B cell (primary cell): ENCODE data around the gene DOK5. TPM values are rescaled to one million over a fixed set of nuclear protein-coding genes. Genes with fewer than 3 reads are reported as not detected.

Source experiments
- ATAC-seq: fragments of 200-7000 bp; cut with Tn5 transposase; one replicate; pipeline ENCODE4 v1.10.0; 2021; ENCODE audit warnings: low read depth, mild to moderate bottlenecking, moderate number of reproducible peaks, moderate library complexity
- CTCF ChIA-PET: fragments of 350-600 bp; sonication (Branson Sonifier 250); formaldehyde crosslinking; loops from one replicate; lab custom pipeline; 2021; ENCODE audit warnings: antibody characterized with exemption, inconsistent platforms; lab: Charles Lee
- POLR2A ChIA-PET: fragments of 350-600 bp; sonication (Branson Sonifier 250); formaldehyde crosslinking; loops from one replicate; lab custom pipeline; 2021; ENCODE audit warnings: antibody characterized with exemption; lab: Charles Lee
- DNase-seq: peaks from one replicate; pipeline ENCODE4 v3.0.0; 2013
- H2AFZ ChIP-seq: 2 replicates; pipeline ENCODE4 v1.6.1; 2012; ENCODE audit warnings: mild to moderate bottlenecking, low read depth, low read length; ENCODE audit not compliant: insufficient read depth, poor library complexity, severe bottlenecking
- H3K27ac ChIP-seq, 2 donors: 1 replicate in 1 of 2; 2 replicates in 1 of 2; pipeline ENCODE4 v1.5.1; 2012 to 2013; ENCODE audit warnings: low read length in 2 of 2, mild to moderate bottlenecking in 2 of 2, moderate library complexity in 1 of 2
- H3K27me3 ChIP-seq, 4 experiments: fragments of 200-600 bp in 1 of 4; sonication (generic) in 1 of 4; replicated peaks in 1 of 4; 1 replicate in 2 of 4; 2 replicates in 2 of 4; pipeline versions ENCODE4 v1.6.1 to v1.7.0; 2013 to 2016; ENCODE audit warnings: low read length in 3 of 4, mild to moderate bottlenecking in 2 of 4, mixed read lengths in 1 of 4, moderate library complexity in 1 of 4; ENCODE audit not compliant: insufficient read depth in 4 of 4, control insufficient read depth in 3 of 4; ENCODE audit errors: control extremely low read depth in 1 of 4
- H3K36me3 ChIP-seq, 2 experiments: replicated peaks in 1 of 2; 1 replicate in 1 of 2; 2 replicates in 1 of 2; pipeline versions ENCODE4 v1.6.1 to v1.7.1; 2013; ENCODE audit warnings: low read length in 1 of 2; ENCODE audit not compliant: insufficient read depth in 2 of 2, control insufficient read depth in 1 of 2; ENCODE audit errors: control extremely low read depth in 1 of 2, extremely low read depth in 1 of 2
- H3K4me1 ChIP-seq, 2 donors: fragments of 200-600 bp in 1 of 2; sonication (generic) in 1 of 2; 1 replicate in 1 of 2; 2 replicates in 1 of 2; pipeline versions ENCODE4 v1.5.1 to v1.6.1; 2013 to 2017; ENCODE audit warnings: low read length in 2 of 2; ENCODE audit not compliant: control insufficient read depth in 2 of 2, insufficient read depth in 2 of 2
- H3K4me2 ChIP-seq: replicated peaks from 2 replicates; pipeline ENCODE3; 2012; ENCODE audit warnings: mild to moderate bottlenecking, low read depth, low read length; ENCODE audit not compliant: poor library complexity, severe bottlenecking
- H3K4me3 ChIP-seq, 5 experiments: fragments of 200-600 bp in 1 of 5; sonication (generic) in 1 of 5; 1 replicate in 3 of 5; 2 replicates in 2 of 5; pipeline versions ENCODE4 v1.5.1 to v1.7.0; 2011 to 2016; ENCODE audit warnings: low read length in 4 of 5, mild to moderate bottlenecking in 4 of 5, low read depth in 2 of 5, control low read depth in 1 of 5, moderate library complexity in 1 of 5; ENCODE audit not compliant: insufficient read depth in 1 of 5; ENCODE audit errors: control extremely low read depth in 1 of 5, extremely low read depth in 1 of 5
- H3K79me2 ChIP-seq: fragments of 200-600 bp; sonication (generic); one replicate; pipeline ENCODE4 v1.6.0; 2016; ENCODE audit warnings: low read length; ENCODE audit not compliant: control insufficient read depth, insufficient read depth
- H3K9ac ChIP-seq: fragments of 200-600 bp; sonication (generic); 2 replicates; pipeline ENCODE4 v1.6.1; 2017; ENCODE audit warnings: mild to moderate bottlenecking, low read length, moderate library complexity
- H3K9me3 ChIP-seq, 3 donors: one replicate each; pipeline versions ENCODE4 v1.6.1 to v1.7.1; 2013; ENCODE audit warnings: low read length in 2 of 3; ENCODE audit not compliant: control insufficient read depth in 2 of 3, insufficient read depth in 1 of 3; ENCODE audit errors: control extremely low read depth in 1 of 3
- H4K20me1 ChIP-seq: 2 replicates; pipeline ENCODE4 v1.6.0; 2012; ENCODE audit warnings: mild to moderate bottlenecking, low read length; ENCODE audit not compliant: insufficient read depth, control insufficient read depth, poor library complexity, severe bottlenecking
- H3K27ac Mint-ChIP-seq: one replicate; pipeline ENCODE4 v1.8.0; 2021; ENCODE audit warnings: mixed read lengths
- H3K27me3 Mint-ChIP-seq: one replicate; pipeline ENCODE4 v1.8.0; 2021; ENCODE audit warnings: mixed read lengths
- H3K4me1 Mint-ChIP-seq: one replicate; pipeline ENCODE4 v1.8.0; 2021; ENCODE audit warnings: mixed read lengths
- H3K4me3 Mint-ChIP-seq: one replicate; pipeline ENCODE4 v1.8.0; 2021; ENCODE audit warnings: mixed read lengths
- H3K9me3 Mint-ChIP-seq: one replicate; pipeline ENCODE4 v1.8.0; 2022; ENCODE audit warnings: mixed read lengths; ENCODE audit not compliant: insufficient read depth
- EZH2 ChIP-seq: IDR thresholded peaks from 2 replicates; pipeline ENCODE4 v1.6.1; 2012; ENCODE audit warnings: borderline replicate concordance, low read depth, mild to moderate bottlenecking, moderate library complexity, low read length; ENCODE audit not compliant: insufficient read depth, poor library complexity, severe bottlenecking
- WGBS: methylation state at CpG from one replicate; pipeline ENCODE4 v1.1.5; 2013; ENCODE audit warnings: missing lambda C conversion rate; ENCODE audit not compliant: insufficient coverage; 5-methylcytosine and 5-hydroxymethylcytosine counted together
- intact Hi-C: fragments of 100-400 bp; cut with micrococcal nuclease; formaldehyde crosslinking; loops from one replicate; pipeline ENCODE4 v1.10.0; 2022
- polyA plus RNA-seq: library from polyadenylated mRNA; depleted of rRNA; stranded (reverse); fragments of >200 nt; gene quantifications from 2 replicates; pipeline ENCODE4 v1.2.3, GENCODE V29; 2012
- total RNA-seq, 2 donors: library from RNA; stranded (reverse); fragments of 120-200 nt in 1 of 2; gene quantifications; 1 replicate in 1 of 2; 2 replicates in 1 of 2; pipeline versions ENCODE4 v1.2.3 to v1.2.4, GENCODE V29; 2013 to 2022
- TF ChIP-seq, protein P1 (sequence below): fragments of 200-600 bp; IDR thresholded peaks from one replicate; pipeline ENCODE4 v1.8.0; 2022; ENCODE audit warnings: antibody characterized with exemption, mild to moderate bottlenecking

The DOK5 gene
- total and polyA plus RNA-seq, 2 donors (not counting 1 experiment from before 2014, with no cell fraction given) = not detected

DNA sequence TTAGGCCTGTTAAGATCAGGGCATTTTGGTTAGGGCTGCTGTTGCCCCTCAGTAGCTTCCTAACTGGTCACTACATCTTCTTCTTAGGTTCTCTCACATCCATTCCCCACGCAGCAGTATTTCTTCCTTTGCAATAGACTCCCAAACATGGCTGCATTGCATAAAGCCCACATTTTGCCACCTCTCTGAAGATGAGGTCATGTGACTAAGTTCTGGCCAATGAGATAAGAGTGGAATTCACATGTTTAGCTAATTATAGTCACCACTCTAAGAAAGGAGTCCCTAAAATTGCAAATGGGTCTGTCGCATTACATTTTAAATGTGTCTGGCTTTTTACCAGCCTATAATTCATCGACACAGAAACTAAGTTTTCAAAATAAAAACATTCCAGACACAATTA, 9.3 kb upstream of the DOK5 start:
- intact Hi-C loops = no loop called here
- Histone ChIP-seq H3K4me2 (no peak overlapping the region), H4K20me1 (no peaks in the 10 kb centered on the region), H3K4me1 (no peaks in the 10 kb centered on the region), H3K27ac (no peak overlapping the region), H2AFZ (no peak overlapping the region), H3K36me3 (no peaks in the 10 kb centered on the region), H3K4me3 (no peak overlapping the region), H3K9me3 (peaks cover 0 to 3% (median 0%) of the 10 kb centered on the region in 3 donors), H3K27me3 (peaks cover 0 to under 1% (median 0%) of the 10 kb centered on the region in 4 experiments), H3K9ac (no peak overlapping the region), H3K79me2 (no peaks in the 10 kb centered on the region)
- H3K27me3 Mint-ChIP-seq = no peaks in the 10 kb centered on the region
- no CpG with 5 or more reads among the region's 3 CpGs for WGBS
- DNase-seq (no peak), ATAC-seq (no peak)
- POLR2A ChIA-PET = no interaction called here
- H3K4me1 Mint-ChIP-seq = no peaks in the 10 kb centered on the region
- H3K9me3 Mint-ChIP-seq = no peaks in the 10 kb centered on the region
- no peak overlapping the region for H3K4me3 Mint-ChIP-seq
- no peak overlapping the region for H3K27ac Mint-ChIP-seq
- CTCF ChIA-PET = no interaction called here
- TF ChIP-seq EZH2 = no peak
- TF ChIP-seq, protein P1, sequence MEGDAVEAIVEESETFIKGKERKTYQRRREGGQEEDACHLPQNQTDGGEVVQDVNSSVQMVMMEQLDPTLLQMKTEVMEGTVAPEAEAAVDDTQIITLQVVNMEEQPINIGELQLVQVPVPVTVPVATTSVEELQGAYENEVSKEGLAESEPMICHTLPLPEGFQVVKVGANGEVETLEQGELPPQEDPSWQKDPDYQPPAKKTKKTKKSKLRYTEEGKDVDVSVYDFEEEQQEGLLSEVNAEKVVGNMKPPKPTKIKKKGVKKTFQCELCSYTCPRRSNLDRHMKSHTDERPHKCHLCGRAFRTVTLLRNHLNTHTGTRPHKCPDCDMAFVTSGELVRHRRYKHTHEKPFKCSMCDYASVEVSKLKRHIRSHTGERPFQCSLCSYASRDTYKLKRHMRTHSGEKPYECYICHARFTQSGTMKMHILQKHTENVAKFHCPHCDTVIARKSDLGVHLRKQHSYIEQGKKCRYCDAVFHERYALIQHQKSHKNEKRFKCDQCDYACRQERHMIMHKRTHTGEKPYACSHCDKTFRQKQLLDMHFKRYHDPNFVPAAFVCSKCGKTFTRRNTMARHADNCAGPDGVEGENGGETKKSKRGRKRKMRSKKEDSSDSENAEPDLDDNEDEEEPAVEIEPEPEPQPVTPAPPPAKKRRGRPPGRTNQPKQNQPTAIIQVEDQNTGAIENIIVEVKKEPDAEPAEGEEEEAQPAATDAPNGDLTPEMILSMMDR = no peak

DNA sequence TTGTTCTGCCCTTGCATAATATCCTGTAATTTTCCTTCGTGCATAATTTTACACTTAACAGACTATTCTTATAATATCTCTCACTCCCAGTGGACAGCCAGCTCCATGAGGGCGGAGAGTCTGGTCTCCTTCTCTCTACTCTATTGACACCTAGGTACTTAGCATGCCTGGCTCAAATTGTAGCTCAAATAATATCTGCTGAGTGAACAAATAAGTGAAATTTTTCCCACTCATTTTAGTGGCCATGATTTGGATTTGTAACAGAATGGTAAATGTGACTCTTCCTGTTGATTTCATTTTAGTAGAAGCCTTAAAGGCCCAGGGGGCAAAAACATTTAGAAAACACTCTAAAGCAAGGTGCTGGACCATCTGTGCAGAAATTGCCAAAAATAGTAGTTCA, 7.8 kb upstream of the DOK5 start:
- Histone ChIP-seq H4K20me1 (no peaks in the 10 kb centered on the region), H3K27ac (no peak overlapping the region), H3K27me3 (peaks cover 0 to 5% (median 0%) of the 10 kb centered on the region in 4 experiments), H3K4me3 (no peak overlapping the region), H3K36me3 (no peaks in the 10 kb centered on the region), H3K9me3 (peaks cover 0 to 3% (median 0%) of the 10 kb centered on the region in 3 donors), H3K9ac (no peak overlapping the region), H3K4me1 (no peaks in the 10 kb centered on the region), H3K79me2 (no peaks in the 10 kb centered on the region), H2AFZ (no peak overlapping the region), H3K4me2 (no peak overlapping the region)
- intact Hi-C loops = no loop called here
- 86% methylated on average over 1 of the region's 2 CpGs for WGBS
- no peak for TF ChIP-seq EZH2
- TF ChIP-seq, protein P1 = no peak
- H3K27me3 Mint-ChIP-seq = peaks cover 7% of the 10 kb centered on the region
- POLR2A ChIA-PET = no interaction called here
- no peaks in the 10 kb centered on the region for H3K4me1 Mint-ChIP-seq
- no peaks in the 10 kb centered on the region for H3K9me3 Mint-ChIP-seq
- no peak for ATAC-seq
- CTCF ChIA-PET = no interaction called here
- DNase-seq = no peak
- no peak overlapping the region for H3K27ac Mint-ChIP-seq
- H3K4me3 Mint-ChIP-seq = no peak overlapping the region
